Measurements from ENCODE around the gene AATK. TPM values are rescaled to one million over a fixed set of nuclear protein-coding genes. Genes with fewer than 3 reads are reported as not detected.

The AATK gene
- total RNA-seq, 1 experiment from 2014 or later, result 1.1 TPM

- no peak for DNase-seq
- Histone ChIP-seq H3K27me3 (ENCODE audit: low read length) (no peaks in the 10 kb centered on the region), H3F3A (ENCODE audit: low read length, unreplicated experiment) (no peaks in the 10 kb centered on the region), H3K79me2 (ENCODE audit: low read length) (no peaks in the 10 kb centered on the region), H3K4me3 (ENCODE audit: low read length) (no peak overlapping the region), H2AFZ (ENCODE audit: low read length) (no peak overlapping the region), H3K4me1 (ENCODE audit: insufficient read depth, low read length) (no peaks in the 10 kb centered on the region), H4K20me1 (ENCODE audit: low read length) (no peaks in the 10 kb centered on the region), H3K27ac (ENCODE audit: low read length) (no peak overlapping the region), H3K36me3 (ENCODE audit: low read depth, low read length) (no peaks in the 10 kb centered on the region), H3K9me3 (ENCODE audit: low read length) (no peaks in the 10 kb centered on the region), H3K9me2 (replicated peaks; ENCODE audit: low read length) (no peaks in the 10 kb centered on the region), H3K4me2 (ENCODE audit: low read length) (no peak overlapping the region), H3K9ac (ENCODE audit: low read length) (no peak overlapping the region)
- POLR2A ChIA-PET (ENCODE audit: unreplicated experiment), result no interaction called here
- intact Hi-C loops (cut with micrococcal nuclease), result no loop called here
- no peak for ATAC-seq
- TF ChIP-seq EZH2phosphoT487 (IDR thresholded peaks at IDR 0.05; ENCODE audit: borderline replicate concordance, low read length), result no peak
- TF ChIP-seq CTCF (conservative IDR thresholded peaks at IDR 0.05; ENCODE audit: low read depth, low read length), result no peak
- no peak for TF ChIP-seq EZH2 (IDR thresholded peaks at IDR 0.05; ENCODE audit: low read length, unreplicated experiment)
- BruUV-seq (replicated peaks), result no TSS peak
- CTCF ChIA-PET, result no interaction called here
These were observed 35.3 kb downstream of the AATK start for GRCh38 chr17:81130385-81131361.

GRCh38 chr17:81129711-81130367 is 36.2 kb downstream of the AATK start:
- Histone ChIP-seq H3K27ac (ENCODE audit: low read length) (no peak overlapping the region), H3K4me1 (ENCODE audit: insufficient read depth, low read length) (0 out of 2 replicates have a peak, but pooled peaks cover 4% of the 10 kb centered on the region), H4K20me1 (ENCODE audit: low read length) (no peaks in the 10 kb centered on the region), H2AFZ (ENCODE audit: low read length) (no peak overlapping the region), H3K36me3 (ENCODE audit: low read depth, low read length) (no peaks in the 10 kb centered on the region), H3K4me2 (ENCODE audit: low read length) (no peak overlapping the region), H3F3A (ENCODE audit: low read length, unreplicated experiment) (no peaks in the 10 kb centered on the region), H3K79me2 (ENCODE audit: low read length) (no peaks in the 10 kb centered on the region), H3K27me3 (ENCODE audit: low read length) (no peaks in the 10 kb centered on the region), H3K4me3 (ENCODE audit: low read length) (no peak overlapping the region), H3K9ac (ENCODE audit: low read length) (no peak overlapping the region), H3K9me3 (ENCODE audit: low read length) (no peaks in the 10 kb centered on the region), H3K9me2 (replicated peaks; ENCODE audit: low read length) (no peaks in the 10 kb centered on the region)
- ChIA-PET POLR2A (ENCODE audit: unreplicated experiment) (no interaction called here), CTCF (no interaction called here)
- TF ChIP-seq EZH2 (IDR thresholded peaks at IDR 0.05; ENCODE audit: low read length, unreplicated experiment) (no peak), CTCF (conservative IDR thresholded peaks at IDR 0.05; ENCODE audit: low read depth, low read length) (no peak)
- intact Hi-C loops (cut with micrococcal nuclease), result no loop called here
- no peak for ATAC-seq
- no peak for DNase-seq
- no TSS peak for BruUV-seq (replicated peaks)

GRCh38 chr17:81129289-81129688 is 36.7 kb downstream of the AATK start:
- H3K4me1 ChIP-seq (ENCODE audit: insufficient read depth, low read length), result 0 out of 2 replicates have a peak, but pooled peaks cover 4% of the 10 kb centered on the region
- no peak overlapping the region for H3K27ac ChIP-seq (ENCODE audit: low read length)
- H3K27me3 ChIP-seq (ENCODE audit: low read length), result no peaks in the 10 kb centered on the region
- intact Hi-C loops (cut with micrococcal nuclease), result no loop called here
- no peaks in the 10 kb centered on the region for H4K20me1 ChIP-seq (ENCODE audit: low read length)
- no peak overlapping the region for H3K4me3 ChIP-seq (ENCODE audit: low read length)
- ATAC-seq, result no peak
- CTCF ChIA-PET, result no interaction called here
- H3K9me2 ChIP-seq (replicated peaks; ENCODE audit: low read length), result no peaks in the 10 kb centered on the region
- no peaks in the 10 kb centered on the region for H3K36me3 ChIP-seq (ENCODE audit: low read depth, low read length)
- H3K79me2 ChIP-seq (ENCODE audit: low read length), result no peaks in the 10 kb centered on the region
- POLR2A ChIA-PET (ENCODE audit: unreplicated experiment), result no interaction called here
- no peaks in the 10 kb centered on the region for H3F3A ChIP-seq (ENCODE audit: low read length, unreplicated experiment)
- DNase-seq, result no peak
- H3K4me2 ChIP-seq (ENCODE audit: low read length), result no peak overlapping the region
- TF ChIP-seq EZH2phosphoT487 (IDR thresholded peaks at IDR 0.05; ENCODE audit: borderline replicate concordance, low read length) (no peak), CTCF (conservative IDR thresholded peaks at IDR 0.05; ENCODE audit: low read depth, low read length) (peak; percentile 35; the same call in 1 of the 2 replicates)
- no peak overlapping the region for H3K9ac ChIP-seq (ENCODE audit: low read length)
- no peak overlapping the region for H2AFZ ChIP-seq (ENCODE audit: low read length)
- BruUV-seq (replicated peaks), result no TSS peak
- no peaks in the 10 kb centered on the region for H3K9me3 ChIP-seq (ENCODE audit: low read length)
